Measurements from ENCODE around the gene SETD2. TPM values are rescaled to one million over a fixed set of nuclear protein-coding genes. Genes with fewer than 3 reads are reported as not detected.
A peak's percentile ranks its signal among the peaks of the same experiment; 100 is the strongest.
"Not testable (repeated sequence)": the region's sequence is repeated elsewhere in the genome, so short reads cannot be mapped to it uniquely, and the experiment has no call there.

Gene SETD2
- total and polyA plus RNA-seq, 2 donors (not counting 1 experiment from before 2014, with no cell fraction given): 22.5 to 35.3 TPM

DNA sequence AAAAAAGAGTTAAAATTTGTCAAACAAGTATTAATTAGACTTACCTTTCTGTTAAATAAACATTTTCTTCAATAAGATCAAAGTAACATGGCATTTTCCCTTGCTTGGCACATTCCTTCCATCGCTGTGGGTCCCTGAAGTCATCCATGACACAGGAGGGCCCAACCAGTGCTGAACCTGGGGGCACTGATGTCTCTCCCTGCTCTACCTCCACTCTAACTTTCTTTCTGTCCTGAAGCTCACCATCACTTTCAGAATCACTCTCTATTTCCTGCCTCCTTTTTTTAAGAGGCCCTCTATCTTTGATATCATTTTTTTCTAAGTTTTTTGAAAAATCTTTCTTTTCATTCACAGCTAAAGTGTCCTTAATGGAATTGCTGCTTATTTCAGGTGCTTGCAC is 43.8 kb downstream of the SETD2 start:
- no peak for DNase-seq (ENCODE audit: low read depth in 2 of 2)
- Histone ChIP-seq H4K20me1 (ENCODE audit: control insufficient read depth, extremely low read depth, insufficient read depth, low read length) (no peaks in the 10 kb centered on the region), H3K4me2 (ENCODE audit: extremely low read depth, insufficient read depth, low read length) (no peak overlapping the region), H3K4me1 (ENCODE audit: control insufficient read depth, extremely low read depth, insufficient read depth, low read length) (no peaks in the 10 kb centered on the region), H3K9ac (ENCODE audit: insufficient read depth, low read length) (no peak overlapping the region), H3K27me3 (ENCODE audit: control insufficient read depth, insufficient read depth, low read length) (no peaks in the 10 kb centered on the region), H2AFZ (ENCODE audit: low read length) (no peak overlapping the region), H3K36me3 (ENCODE audit: control insufficient read depth, insufficient read depth, low read length) (no peaks in the 10 kb centered on the region), H3K27ac (ENCODE audit: insufficient read depth, low read length) (no peak overlapping the region), H3K79me2 (ENCODE audit: control insufficient read depth, insufficient read depth, low read length) (peaks cover 5% of the 10 kb centered on the region), H3K4me3 (replicated peaks in 1 of 4; ENCODE audit: control extremely low read depth in 1 of 4, insufficient read depth in 1 of 4, low read depth in 3 of 4, low read length in 4 of 4) (no peak overlapping the region), H3K9me3 (ENCODE audit: control insufficient read depth, insufficient read depth, low read depth, low read length) (no peaks in the 10 kb centered on the region)
- no peak for TF ChIP-seq EZH2 (IDR thresholded peaks at IDR 0.05; ENCODE audit: low read length, missing control alignments)
- TF ChIP-seq, protein P1, sequence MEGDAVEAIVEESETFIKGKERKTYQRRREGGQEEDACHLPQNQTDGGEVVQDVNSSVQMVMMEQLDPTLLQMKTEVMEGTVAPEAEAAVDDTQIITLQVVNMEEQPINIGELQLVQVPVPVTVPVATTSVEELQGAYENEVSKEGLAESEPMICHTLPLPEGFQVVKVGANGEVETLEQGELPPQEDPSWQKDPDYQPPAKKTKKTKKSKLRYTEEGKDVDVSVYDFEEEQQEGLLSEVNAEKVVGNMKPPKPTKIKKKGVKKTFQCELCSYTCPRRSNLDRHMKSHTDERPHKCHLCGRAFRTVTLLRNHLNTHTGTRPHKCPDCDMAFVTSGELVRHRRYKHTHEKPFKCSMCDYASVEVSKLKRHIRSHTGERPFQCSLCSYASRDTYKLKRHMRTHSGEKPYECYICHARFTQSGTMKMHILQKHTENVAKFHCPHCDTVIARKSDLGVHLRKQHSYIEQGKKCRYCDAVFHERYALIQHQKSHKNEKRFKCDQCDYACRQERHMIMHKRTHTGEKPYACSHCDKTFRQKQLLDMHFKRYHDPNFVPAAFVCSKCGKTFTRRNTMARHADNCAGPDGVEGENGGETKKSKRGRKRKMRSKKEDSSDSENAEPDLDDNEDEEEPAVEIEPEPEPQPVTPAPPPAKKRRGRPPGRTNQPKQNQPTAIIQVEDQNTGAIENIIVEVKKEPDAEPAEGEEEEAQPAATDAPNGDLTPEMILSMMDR (conservative IDR thresholded peaks at IDR 0.05 in 1 of 2, IDR thresholded peaks at IDR 0.05 in 1 of 2; ENCODE audit: low read depth in 1 of 2, low read length in 2 of 2): no peak

DNA sequence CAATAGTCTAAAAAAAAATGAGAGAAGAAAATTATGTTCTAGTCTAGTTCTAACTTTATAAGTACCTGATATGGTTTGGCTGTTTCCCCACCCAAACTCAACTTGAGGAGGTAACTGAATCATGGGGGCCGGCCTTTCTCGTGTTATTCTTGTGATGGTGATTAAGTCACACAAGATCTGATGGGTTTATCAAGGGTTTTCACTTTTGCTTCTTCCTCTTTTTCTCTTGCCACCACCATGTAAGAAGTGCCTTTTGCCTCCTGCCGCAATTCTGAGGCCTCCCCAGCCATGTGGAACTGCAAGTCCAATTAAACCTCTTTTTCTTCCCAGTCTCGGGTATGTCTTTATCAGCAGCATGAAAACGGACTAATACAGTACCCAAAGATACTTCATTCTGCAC is 44.5 kb downstream of the SETD2 start:
- H2AFZ ChIP-seq (ENCODE audit: low read length); H4K20me1 ChIP-seq (ENCODE audit: control insufficient read depth, extremely low read depth, insufficient read depth, low read length); H3K27me3 ChIP-seq (ENCODE audit: control insufficient read depth, insufficient read depth, low read length); H3K4me3 ChIP-seq (replicated peaks in 1 of 4; ENCODE audit: control extremely low read depth in 1 of 4, insufficient read depth in 1 of 4, low read depth in 3 of 4, low read length in 4 of 4); H3K36me3 ChIP-seq (ENCODE audit: control insufficient read depth, insufficient read depth, low read length); H3K9me3 ChIP-seq (ENCODE audit: control insufficient read depth, insufficient read depth, low read depth, low read length); H3K4me1 ChIP-seq (ENCODE audit: control insufficient read depth, extremely low read depth, insufficient read depth, low read length); H3K9ac ChIP-seq (ENCODE audit: insufficient read depth, low read length); H3K27ac ChIP-seq (ENCODE audit: insufficient read depth, low read length); H3K79me2 ChIP-seq (ENCODE audit: control insufficient read depth, insufficient read depth, low read length); H3K4me2 ChIP-seq (ENCODE audit: extremely low read depth, insufficient read depth, low read length): not testable (repeated sequence)
- peak in 1 of 2 donors; percentile 27 for DNase-seq (ENCODE audit: low read depth in 2 of 2)

DNA sequence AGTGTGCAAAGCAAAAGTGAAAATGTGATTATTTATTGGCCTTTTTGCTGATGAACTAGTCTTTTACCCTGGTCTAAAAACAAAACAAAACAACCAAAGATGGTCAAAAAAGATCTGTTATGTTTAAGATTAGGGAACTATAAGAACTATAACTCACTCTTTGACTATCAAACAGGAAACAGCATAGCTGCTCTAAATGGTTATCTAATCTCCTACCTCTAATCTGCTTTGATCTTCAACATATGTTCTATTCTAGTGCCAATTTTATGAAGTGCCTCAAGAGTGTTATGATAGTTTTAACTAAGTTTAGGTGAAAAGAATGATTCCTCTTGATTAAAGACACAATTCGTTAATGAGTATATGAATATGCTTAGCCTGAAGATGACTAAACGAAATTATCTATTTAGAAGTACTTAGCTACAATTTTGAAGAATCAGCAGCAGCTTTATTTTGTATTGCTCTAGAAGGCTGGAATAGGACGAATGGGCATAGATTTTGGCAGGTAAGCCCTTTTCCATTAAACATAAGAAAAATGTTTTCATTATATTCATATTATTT is 46.0 kb downstream of the SETD2 start:
- peaks cover 1% of the 10 kb centered on the region for H3K36me3 ChIP-seq (ENCODE audit: control insufficient read depth, insufficient read depth, low read length)
- no peaks in the 10 kb centered on the region for H3K9me3 ChIP-seq (ENCODE audit: control insufficient read depth, insufficient read depth, low read depth, low read length)
- no peak overlapping the region for H2AFZ ChIP-seq (ENCODE audit: low read length)
- no peak overlapping the region for H3K27ac ChIP-seq (ENCODE audit: insufficient read depth, low read length)
- H3K4me1 ChIP-seq (ENCODE audit: control insufficient read depth, extremely low read depth, insufficient read depth, low read length): peaks cover 6% of the 10 kb centered on the region
- no peak overlapping the region for H3K4me3 ChIP-seq (replicated peaks in 1 of 4; ENCODE audit: control extremely low read depth in 1 of 4, insufficient read depth in 1 of 4, low read depth in 3 of 4, low read length in 4 of 4)
- DNase-seq (ENCODE audit: low read depth in 2 of 2): peak in 1 of 2 donors; percentile 16
- no peak overlapping the region for H3K9ac ChIP-seq (ENCODE audit: insufficient read depth, low read length)
- no peak for TF ChIP-seq EZH2 (IDR thresholded peaks at IDR 0.05; ENCODE audit: low read length, missing control alignments)
- TF ChIP-seq, protein P1 (conservative IDR thresholded peaks at IDR 0.05 in 1 of 2, IDR thresholded peaks at IDR 0.05 in 1 of 2; ENCODE audit: low read depth in 1 of 2, low read length in 2 of 2): no peak
- H3K27me3 ChIP-seq (ENCODE audit: control insufficient read depth, insufficient read depth, low read length): no peaks in the 10 kb centered on the region
- no peaks in the 10 kb centered on the region for H4K20me1 ChIP-seq (ENCODE audit: control insufficient read depth, extremely low read depth, insufficient read depth, low read length)
- H3K79me2 ChIP-seq (ENCODE audit: control insufficient read depth, insufficient read depth, low read length): peaks cover 4% of the 10 kb centered on the region
- H3K4me2 ChIP-seq (ENCODE audit: extremely low read depth, insufficient read depth, low read length): no peak overlapping the region

DNA sequence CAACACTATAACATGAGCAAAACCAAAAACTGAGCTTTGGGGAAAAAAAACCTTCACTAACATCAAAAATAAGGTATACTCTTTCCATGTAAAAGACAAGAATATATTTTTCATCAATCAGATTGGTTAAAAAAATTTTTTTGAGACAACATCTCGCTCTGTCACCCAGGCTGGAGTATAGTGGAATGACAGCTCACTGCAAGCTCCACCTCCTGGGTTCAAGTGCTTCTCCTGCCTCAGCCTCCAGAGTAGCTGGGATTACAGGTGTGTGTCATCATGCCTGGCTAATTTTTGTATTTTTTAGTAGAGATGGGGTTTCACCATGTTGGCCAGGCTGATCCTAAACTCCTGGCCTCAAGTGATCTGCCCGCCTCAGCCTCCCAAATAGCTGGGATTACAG is 48.4 kb downstream of the SETD2 start:
- H3K4me2 ChIP-seq (ENCODE audit: extremely low read depth, insufficient read depth, low read length); H3K9me3 ChIP-seq (ENCODE audit: control insufficient read depth, insufficient read depth, low read depth, low read length); H3K4me1 ChIP-seq (ENCODE audit: control insufficient read depth, extremely low read depth, insufficient read depth, low read length); H3K4me3 ChIP-seq (replicated peaks in 1 of 4; ENCODE audit: control extremely low read depth in 1 of 4, insufficient read depth in 1 of 4, low read depth in 3 of 4, low read length in 4 of 4); H2AFZ ChIP-seq (ENCODE audit: low read length); H4K20me1 ChIP-seq (ENCODE audit: control insufficient read depth, extremely low read depth, insufficient read depth, low read length); H3K27ac ChIP-seq (ENCODE audit: insufficient read depth, low read length); H3K9ac ChIP-seq (ENCODE audit: insufficient read depth, low read length); H3K27me3 ChIP-seq (ENCODE audit: control insufficient read depth, insufficient read depth, low read length); DNase-seq (ENCODE audit: low read depth in 2 of 2); H3K79me2 ChIP-seq (ENCODE audit: control insufficient read depth, insufficient read depth, low read length); H3K36me3 ChIP-seq (ENCODE audit: control insufficient read depth, insufficient read depth, low read length): not testable (repeated sequence)

All from fibroblast of lung (primary cell).